NK-92 (cell line): ENCODE results near the gene CSTB.
A peak's percentile ranks its signal among the peaks of the same experiment; 100 is the strongest.

ENCODE experiments used
- DNase-seq: peaks from one replicate; lab custom pipeline; 2025; ENCODE audit not compliant: unreplicated experiment; lab: John Stamatoyannopoulos, UW

The CSTB gene

DNA sequence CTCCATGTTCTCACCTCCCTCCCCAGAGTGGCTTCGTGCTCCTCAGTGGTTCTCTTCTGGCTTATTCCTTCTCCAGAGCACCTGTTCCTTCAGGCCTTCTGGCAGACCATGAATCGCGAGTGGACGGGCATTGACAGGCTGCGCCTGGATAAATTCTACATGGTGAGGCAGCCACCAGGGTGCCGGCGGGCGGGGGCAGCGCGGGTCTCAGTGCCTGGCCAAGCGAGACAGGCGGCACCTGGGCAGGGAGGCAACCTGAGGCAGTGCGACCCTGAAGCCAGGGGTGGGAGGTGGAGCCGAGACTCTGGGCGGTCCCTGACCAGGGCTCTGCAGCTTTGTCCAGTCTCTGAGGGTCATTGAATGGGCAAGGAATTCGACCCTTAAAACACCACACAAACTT, 17.1 kb upstream of the CSTB start:
- no peak for DNase-seq

DNA sequence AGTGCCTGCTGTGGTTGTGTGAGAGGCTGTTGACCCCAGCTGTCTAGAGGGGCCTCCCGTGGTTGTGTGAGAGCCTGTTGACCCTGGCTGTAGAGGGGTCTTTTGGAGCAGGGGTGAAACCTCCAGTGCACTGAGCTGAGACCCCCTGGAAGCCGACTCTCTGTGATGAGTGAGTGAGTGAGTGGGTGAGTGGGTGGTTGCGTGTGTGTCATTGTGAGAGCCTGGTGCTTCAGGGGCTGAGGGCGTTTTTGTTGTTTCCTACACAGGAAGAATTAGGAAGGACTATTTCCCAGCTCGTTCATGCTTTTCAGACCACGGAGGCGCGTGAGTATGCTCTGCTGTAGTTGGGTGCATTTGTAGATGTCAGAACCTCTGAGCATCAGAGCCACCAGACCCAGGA, 16.3 kb upstream of the CSTB start:
- no peak for DNase-seq

DNA sequence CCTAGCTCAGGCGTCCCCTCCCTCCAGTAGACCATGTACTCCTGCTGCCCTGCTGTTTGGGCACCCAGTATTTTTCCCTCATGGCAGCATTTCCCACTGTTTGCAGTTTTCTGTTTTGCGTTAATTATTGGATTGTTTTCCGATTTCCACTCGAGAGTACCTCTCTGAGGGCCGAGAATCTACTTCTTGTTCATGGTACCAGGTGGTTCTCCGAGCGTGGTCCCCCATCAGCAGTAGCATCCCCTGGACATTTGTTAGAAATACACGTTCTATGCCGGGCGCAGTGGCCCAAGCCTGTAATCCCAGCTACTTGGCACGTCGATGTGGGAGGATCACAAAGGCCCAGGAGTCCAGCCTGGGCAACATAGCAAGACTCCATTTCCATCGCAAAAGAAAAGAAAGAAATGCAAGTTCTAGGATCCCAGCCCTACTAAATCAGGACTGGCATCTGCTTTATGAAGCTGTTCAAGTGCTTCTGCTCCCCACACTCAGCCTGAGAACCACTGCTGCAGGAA, 14.0 kb upstream of the CSTB start:
- DNase-seq: no peak

DNA sequence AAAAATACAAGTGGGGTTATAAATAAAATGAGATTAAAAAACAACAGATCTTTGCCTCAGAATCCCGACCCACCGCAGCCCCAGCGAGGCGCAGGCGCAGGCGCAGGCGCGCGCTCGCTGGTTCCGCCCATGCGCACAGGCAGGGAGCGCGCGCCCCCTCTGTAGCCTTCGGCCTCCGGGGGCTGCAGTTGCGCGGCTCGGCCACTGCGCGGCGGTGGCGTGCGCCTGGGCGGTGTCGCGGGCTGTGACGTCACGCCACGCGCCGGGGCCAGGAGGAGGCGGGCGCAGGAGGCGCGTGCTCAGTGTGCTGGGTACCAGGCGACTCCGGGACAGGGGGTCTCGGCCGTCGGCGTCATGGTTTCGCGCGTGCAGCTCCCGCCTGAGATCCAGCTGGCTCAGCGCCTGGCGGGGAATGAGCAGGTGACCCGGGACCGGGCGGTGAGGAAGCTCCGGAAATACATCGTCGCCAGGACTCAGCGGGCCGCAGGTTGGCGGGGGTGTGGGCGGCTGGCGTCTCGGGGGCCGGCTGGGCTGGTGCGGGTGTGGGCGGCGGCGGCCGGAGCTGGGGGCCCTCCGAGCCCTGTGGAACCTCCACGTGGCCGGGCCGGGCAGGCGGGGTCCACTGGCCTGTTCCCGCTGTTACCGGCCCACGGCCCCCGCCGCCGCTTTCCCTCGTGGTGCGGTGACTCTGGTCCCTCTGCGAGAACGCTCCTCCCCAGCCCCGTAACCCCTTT, 13.3 kb upstream of the CSTB start, which contains the start of gene RRP1:
Gene RRP1, plus strand, starts transcription at position 302 of the 734 bp plus-strand sequence. Its CDS starts 53 bp downstream, at position 355.
- peak; percentile 60 for DNase-seq

DNA sequence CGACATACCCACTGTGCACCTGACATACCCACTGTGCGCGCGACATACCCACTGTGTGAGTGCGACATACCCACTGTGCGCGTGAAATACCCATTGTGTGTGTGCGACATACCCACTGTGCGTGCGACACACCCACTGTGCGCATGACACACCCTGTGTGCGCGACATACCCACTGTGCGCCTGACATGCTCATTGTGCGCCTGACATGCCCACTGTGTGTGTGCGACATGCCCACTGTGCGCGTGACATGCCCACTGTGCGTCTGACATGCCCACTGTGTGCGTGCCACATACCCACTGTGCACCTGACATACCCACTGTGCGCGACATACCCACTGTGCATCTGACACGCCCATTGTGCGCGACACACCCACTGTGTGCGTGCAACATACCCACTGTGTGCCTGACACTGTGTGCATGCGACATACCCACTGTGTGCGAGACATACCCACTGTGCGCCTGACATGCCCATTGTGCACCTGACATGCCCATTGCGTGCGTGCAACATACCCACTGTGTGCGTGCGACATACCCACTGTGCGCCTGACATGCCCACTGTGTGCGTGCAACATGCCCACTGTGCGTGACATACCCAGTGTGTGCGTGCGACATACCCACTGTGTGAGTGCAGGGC, 10.8 kb upstream of the CSTB start:
- no peak for DNase-seq

DNA sequence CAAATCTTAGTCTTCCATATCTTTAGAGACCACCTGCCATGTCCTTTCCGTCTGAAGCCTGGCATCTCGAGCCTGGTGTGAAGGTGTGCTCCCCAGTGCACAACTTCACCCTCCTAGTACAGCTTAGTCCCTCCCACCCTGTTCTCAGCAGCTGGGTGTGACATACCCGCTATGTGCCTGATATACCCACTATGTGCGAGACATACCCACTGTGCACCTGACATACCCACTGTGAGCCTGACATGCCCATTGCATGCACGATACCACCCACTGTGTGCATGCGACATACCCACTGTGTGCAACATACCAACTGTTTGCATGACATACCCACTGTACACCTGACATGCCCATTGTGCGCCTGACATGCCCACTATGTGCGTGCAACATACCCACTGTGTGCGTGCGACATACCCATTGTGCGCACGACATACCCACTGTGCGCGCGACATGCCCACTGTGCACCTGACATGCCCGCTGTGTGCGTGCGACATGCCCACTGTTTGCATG, 10.2 kb upstream of the CSTB start:
- no peak for DNase-seq

DNA sequence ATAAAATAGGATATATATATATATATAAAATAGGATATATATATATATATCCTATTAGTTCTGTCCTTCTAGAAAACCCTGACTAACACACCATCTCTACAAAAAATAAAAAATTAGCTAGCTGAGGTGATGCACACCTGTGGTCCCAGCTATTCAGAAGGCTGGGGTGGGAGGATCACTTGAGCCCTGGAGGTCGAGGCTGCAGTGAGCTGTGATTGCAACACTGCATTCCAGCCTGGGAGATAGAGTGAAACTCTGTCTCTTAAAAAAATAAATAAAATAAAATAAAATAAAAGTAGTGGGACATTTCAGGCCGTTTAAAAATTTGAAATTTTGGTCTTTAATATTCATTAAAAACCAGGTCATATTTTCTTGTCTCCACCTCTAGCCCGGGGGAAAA, 9.0 kb upstream of the CSTB start:
- no peak for DNase-seq

DNA sequence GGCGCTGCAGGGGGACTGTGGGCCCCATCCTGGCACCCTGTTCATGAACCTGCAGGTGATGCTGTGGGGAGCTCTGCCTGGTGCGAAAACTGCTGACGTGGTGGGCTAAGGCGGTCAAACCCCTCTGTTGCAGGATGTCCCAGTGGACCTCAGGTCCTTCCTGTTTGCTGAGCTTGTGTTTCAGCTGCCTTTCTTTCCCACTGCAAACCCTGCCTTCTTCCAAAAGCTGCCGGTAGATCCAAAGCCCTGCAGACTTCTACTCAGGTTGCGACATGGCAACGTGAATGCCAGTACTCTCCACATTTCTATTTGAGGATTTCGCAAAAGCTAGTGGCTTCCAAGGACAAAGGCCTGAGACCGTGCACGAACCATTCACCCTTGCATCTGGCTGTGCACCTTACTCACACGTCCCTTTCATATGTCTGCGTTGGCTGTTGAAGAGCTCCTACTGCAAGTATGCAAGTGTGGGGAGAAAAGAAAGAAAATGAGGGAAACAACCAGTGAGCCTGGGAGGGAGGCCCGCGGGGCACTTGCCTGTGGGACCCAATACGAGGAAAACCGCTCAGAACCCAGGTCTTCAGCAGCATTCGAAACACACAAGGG, 7.1 kb upstream of the CSTB start:
- DNase-seq: no peak

DNA sequence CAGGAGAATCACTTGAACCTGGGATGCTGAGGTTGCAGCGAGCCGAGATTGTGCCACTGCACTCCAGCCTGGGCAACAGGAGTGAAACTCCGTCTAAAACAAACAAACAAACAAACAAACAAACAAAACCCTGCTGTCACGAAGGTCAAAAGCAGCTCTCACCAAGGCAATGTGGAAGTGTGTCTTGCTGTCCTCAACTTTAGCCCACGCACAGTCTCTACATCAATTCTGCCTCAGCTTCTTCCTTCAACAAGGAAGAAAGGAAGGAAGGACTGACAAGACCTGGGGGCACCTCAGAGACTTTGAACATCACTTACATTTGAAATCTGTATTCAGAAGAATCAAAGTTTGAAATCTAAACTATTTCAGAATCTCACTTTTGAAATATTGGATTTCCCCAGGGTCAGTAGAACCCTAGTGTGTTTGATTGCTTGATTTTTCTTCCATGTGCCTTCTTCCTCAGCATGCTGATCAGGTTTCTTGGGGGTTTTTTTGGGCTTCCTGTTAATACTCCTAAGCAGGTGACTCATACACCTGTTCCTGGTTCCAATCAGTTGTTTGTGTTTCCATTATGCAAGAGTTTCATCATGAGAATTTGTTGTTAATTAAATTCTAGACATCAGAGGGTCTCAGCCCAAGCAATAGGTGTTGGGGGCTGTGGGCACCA, 6.5 kb upstream of the CSTB start:
- no peak for DNase-seq

DNA sequence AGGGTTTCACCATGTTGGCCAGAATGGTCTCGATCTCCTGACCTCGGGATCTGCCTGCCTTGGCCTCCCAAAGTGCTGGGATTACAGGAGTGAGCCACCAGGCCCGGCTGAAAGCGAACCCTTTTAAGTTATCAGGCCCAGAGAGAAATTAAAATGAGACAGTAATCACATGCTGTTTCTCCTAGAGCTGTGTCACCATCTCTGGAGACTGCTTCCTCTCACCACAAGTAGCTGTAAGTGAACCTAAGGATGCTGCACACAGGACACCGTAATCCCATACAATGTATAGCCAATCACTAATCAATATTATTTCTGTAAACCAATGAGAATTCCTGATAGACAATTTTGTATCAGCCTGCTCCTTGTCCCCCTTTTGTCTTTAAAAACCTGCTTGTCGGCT, 5.7 kb upstream of the CSTB start:
- DNase-seq: no peak

DNA sequence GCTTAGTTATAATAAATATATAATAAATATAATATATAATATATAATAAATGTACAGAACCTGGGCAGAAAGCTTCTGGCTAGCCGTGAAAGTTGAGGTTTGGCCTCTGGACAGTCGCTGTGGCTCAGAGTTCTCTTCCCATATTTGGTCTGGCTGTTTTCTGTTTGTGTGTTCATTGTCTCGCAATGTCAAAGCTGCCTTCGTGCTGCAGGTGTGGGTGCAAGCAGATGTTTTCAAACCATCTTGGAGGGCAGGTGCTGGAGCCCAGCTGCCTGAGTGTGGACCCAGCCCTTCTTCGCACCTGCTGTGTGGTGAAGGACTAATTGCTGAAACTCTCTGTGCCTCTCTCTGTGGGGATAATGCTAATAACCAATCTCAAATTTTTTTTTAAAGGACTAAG, 3.6 kb upstream of the CSTB start:
- DNase-seq: no peak

DNA sequence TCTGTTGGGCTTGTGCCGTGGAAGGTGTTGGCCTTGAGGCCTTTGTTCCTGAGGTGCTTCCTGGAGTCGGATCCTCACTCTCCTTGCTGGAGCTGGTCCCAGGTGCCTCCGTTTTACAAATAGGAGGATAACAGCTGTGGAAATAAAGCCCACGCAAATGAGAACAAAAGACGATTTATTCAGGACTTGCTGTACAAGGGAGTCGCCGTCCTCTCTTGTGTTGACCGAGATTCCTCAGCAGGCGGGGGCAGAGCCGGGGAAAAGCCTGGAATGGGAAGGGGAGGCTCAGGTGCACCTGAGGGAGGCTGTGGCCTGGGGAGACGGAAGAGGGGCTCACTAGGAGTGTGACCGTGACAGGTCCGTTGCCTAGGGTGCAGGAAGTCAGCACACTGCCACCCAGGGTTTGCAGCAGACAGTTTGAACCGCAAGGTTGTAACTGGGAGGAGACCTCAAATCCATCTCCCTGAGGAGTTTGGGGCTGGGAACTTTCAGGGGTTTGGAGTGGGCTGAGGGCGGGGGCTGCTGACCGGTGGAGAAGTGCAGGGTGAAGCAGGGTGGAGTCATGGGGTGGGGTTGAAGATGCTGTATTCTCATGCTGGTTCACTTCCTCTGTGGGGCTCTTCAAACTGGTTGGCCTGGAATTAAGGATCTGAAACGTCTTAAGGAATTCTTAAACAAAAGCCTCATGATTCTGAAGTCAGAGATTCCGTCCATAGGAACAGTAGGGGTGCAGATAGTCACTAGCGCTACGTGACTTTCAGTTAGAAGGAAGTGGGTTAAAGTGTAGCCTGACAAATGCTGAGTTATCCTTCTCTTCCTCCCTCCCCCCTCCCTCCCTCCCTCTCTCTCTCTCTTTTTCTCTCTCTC, 2.6 kb upstream of the CSTB start:
- DNase-seq: no peak

DNA sequence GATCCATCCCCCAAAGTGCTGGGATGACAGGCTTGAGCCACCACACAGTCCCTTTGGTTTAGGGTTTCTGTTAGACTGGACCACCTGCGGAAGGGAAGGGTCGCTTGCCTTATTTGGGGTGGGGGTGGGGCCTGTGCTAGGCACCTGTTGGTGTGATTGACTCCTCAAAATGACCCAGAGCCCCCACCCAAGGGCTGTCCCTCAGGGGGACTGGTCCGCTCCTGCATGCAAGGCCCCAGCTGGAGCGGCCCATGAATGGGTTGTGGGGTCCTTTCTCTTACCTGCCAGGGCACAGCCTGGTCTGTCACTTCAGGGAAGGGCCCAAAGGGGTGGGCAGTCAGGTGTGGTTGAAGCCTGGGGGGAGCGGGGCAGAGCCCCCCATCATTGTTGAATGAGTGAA, 1.8 kb upstream of the CSTB start:
- no peak for DNase-seq

DNA sequence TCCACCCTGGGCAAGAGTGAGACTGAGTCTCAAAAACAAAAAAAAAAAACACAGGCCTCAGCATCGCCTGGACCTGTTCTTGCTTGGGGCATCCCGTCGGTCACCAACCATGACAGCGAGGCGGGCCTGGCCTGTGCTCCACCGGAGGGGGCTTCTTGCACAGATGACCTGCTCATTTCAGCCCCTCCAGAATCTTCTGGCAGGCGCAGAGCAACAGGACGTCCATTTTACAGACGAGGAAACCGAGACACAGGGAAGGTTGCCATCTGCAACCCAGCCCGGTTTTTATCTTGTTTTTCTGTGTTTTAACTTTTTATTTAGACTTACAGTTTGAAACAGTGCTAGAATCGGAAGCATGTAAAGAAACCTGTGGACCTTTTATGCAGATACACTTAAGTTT, 918 bp downstream of the CSTB start:
- DNase-seq: no peak

DNA sequence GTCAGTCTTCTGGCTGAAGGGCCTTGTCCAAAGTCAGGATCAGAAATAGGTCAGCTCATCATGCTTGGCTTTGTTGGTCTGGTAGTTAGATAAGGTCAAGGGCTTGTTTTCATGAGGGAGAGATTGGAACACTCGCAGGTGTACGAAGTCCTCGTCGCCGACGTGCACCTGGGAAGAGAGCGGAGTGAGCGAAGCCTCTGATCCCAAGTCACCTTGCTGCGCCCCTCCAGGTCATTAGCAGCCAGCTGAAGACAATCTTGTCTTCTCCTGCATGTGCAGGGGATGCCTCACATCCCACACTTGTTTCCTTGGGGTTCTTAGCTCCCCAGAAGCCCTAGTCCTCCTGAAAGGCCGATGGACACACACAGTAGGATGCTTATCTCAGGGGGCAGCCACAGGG, 1.9 kb downstream of the CSTB start:
- no peak for DNase-seq

DNA sequence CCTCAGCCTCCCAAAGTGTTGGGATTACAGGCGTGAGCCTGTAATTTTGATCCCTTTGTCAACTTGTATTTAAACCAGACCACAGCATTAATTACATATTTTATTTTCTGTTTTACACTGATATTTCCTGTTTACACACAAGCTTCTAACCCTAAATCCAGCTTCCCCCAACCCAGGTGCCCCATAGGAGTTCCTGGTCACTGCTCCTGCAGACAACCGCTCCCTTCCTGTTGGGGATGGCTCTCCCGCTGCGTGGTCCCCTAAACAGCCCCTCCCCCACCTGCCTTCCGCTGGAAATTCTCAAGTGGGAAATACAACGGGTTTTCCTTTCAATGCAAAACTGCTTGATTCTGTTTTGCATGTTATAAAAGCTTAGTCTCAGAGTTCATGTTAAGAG, 3.7 kb downstream of the CSTB start:
- DNase-seq: no peak

DNA sequence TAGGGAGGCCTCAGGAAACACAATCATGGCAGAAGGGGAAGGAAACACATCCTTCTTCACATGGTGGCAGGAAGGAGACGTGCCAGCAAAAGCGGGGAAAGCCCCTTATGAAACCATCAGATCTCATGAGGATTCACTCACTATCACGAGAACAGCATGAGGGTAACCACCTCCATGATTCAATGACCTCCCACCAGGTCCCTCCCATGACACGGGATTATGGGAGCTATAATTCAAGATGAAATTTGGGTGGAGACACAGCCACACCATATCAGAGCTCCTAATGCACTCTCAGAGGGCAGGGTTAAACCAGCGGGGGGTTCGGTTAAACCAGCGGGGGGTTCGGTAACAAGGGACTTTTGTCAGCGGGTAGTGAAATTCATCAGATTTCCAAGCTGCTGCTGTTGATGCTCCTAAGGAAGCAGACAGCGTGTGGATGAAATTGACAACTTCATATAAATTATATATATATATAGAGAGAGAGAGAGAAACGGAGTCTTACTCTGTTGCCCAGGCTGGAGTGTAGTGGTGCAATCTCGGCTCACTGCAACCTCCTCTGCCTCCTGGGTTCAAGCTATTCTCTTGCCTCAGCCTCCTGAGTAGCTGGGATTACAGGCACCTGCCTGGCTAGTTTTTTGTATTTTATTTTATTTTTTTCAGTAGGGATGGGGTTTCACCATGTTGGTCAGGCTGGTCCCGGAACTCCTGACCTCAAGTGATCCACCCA, 4.2 kb downstream of the CSTB start:
- no peak for DNase-seq

DNA sequence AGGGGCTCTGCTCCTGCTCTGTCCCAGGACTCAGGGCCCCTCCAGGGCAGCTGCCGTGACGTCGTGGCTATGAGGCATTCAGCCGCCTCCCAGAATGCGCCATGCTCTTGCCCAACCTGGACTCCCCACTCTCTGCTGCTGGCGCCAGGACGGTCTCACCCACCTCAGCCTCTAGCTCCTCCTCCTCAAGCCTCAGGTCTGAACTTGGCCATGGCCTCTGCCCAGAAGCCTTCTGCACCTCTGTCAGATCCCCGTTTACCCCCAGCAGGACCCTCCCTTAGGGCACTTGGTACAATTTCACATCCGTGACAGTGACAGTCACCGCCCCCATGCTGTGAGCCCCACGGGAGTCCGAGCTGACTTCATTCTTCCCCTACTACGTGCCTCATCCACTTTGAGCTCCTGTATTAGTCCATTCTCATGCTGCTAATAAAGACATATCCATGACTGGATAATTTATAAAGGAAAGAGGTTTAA, 4.9 kb downstream of the CSTB start:
- DNase-seq: no peak

DNA sequence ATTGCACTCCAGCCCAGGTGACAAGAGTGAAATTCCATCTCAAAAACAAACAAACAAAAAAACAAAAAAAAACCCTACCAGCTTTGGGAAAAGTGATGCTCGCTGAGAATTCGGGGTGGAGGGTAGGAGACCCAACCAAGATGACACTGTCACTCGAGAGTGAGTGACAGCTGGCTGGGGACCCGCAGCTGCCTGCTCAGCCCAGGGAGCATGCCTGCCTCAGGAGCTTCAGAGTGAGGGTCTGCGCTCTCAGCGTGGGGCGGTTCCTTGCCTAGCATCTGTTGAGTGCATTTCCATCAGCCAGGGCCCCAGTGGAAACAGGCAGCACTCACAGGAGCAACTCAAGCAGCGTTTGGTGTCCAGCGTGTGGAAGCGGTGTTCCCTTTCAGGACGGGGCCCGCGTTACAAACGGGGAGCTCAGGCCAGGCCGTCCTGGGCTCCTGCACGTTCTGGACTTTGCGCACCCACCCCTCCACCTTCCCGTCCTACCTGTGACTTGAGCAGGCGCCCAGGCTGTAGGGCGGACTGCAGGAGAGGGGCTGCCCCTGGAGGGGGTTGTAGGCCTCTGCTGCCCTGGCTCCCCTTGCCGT, 5.9 kb downstream of the CSTB start:
- no peak for DNase-seq
